Posterior vena cava (tissue), 2 donors: Measurements from ENCODE around the gene NFKB1. TPM values are rescaled to one million over a fixed set of nuclear protein-coding genes. Genes with fewer than 3 reads are reported as not detected.
"Not testable (repeated sequence)": the region's sequence is repeated elsewhere in the genome, so short reads cannot be mapped to it uniquely, and the experiment has no call there.

Experiments used
- DNase-seq: peaks from one replicate; pipeline ENCODE4 v3.0.0-alpha.2; 2020; ENCODE audit warnings: low spot score
- intact Hi-C, 2 donors: fragments of 100-400 bp; cut with DNase I; formaldehyde crosslinking; loops; one replicate each; pipeline versions ENCODE4 v1.14.1 to v1.14.2; 2022 to 2023
- total RNA-seq, 2 donors: library from RNA; stranded (reverse); fragmentation: NEBNext Ultra II Directional; extraction: Animal tissue kit (Norgen Biotek cat#: 25700); gene quantifications; one replicate each; pipeline ENCODE4 v1.2.1, GENCODE V29; 2021
- donor health status: DM: yes; HTN: yes; CAD: no.
- donor health status: DM: yes; HTN: yes; CAD: no.

The NFKB1 gene
- total RNA-seq, 2 donors from 2014 or later: 31.4 to 35.7 TPM

- DNase-seq: no peak
- intact Hi-C loops: no loop called here
Observed at GRCh38 chr4:102552781-102553180, 51.6 kb downstream of the NFKB1 start.

GRCh38 chr4:102553982-102554381 is 52.8 kb downstream of the NFKB1 start:
- intact Hi-C loops: no loop called here
- DNase-seq: no peak

GRCh38 chr4:102554482-102554881 is 53.3 kb downstream of the NFKB1 start:
- intact Hi-C loops: no loop called here
- DNase-seq: peak; percentile 83

GRCh38 chr4:102554992-102555391 is 53.8 kb downstream of the NFKB1 start:
- no peak for DNase-seq
- intact Hi-C loops: no loop called here

GRCh38 chr4:102557636-102558035 is 56.5 kb downstream of the NFKB1 start:
- intact Hi-C loops: no loop called here
- no peak for DNase-seq

- no peak for DNase-seq
- intact Hi-C loops: no loop called here
Observed at GRCh38 chr4:102560115-102560514, 59.0 kb downstream of the NFKB1 start.

- intact Hi-C loops: no loop called here
Observed at GRCh38 chr4:102560571-102561341, 59.6 kb downstream of the NFKB1 start.

GRCh38 chr4:102563000-102563399 is 61.8 kb downstream of the NFKB1 start:
- intact Hi-C loops: no loop called here
- DNase-seq: no peak

More at GRCh38 chr4:102560571-102561341, 59.6 kb downstream of the NFKB1 start:
- DNase-seq: no peak

GRCh38 chr4:102564399-102565059 is 63.4 kb downstream of the NFKB1 start:
- intact Hi-C loops: no loop called here
- DNase-seq: no peak

- no peak for DNase-seq
- intact Hi-C loops: no loop called here
Observed at GRCh38 chr4:102565696-102566095, 64.5 kb downstream of the NFKB1 start.

- intact Hi-C loops: no loop called here
- DNase-seq: no peak
Observed at GRCh38 chr4:102566426-102566825, 65.3 kb downstream of the NFKB1 start.

- intact Hi-C loops: no loop called here
- no peak for DNase-seq
Observed at GRCh38 chr4:102567427-102567826, 66.3 kb downstream of the NFKB1 start.

- intact Hi-C loops: no loop called here
- no peak for DNase-seq
Observed at GRCh38 chr4:102569200-102569599, 68.0 kb downstream of the NFKB1 start.

- intact Hi-C loops: loop anchor here in 1 of 2 donors (10.0 kb wide), 1 partner anchor 65 kb away; the partner anchor contains the start of gene NFKB1
- not testable (repeated sequence) for DNase-seq
Observed at GRCh38 chr4:102570211-102570610, 69.1 kb downstream of the NFKB1 start.

- no peak for DNase-seq
- intact Hi-C loops: loop anchor here in 1 of 2 donors (10.0 kb wide), 1 partner anchor 68 kb away; the partner anchor contains the start of gene NFKB1
Observed at GRCh38 chr4:102572452-102572851, 71.3 kb downstream of the NFKB1 start.

- DNase-seq: no peak
- intact Hi-C loops: loop anchor here in 1 of 2 donors (10.0 kb wide), 1 partner anchor 70 kb away; the partner anchor contains the start of gene NFKB1
Observed at GRCh38 chr4:102574317-102574716, 73.2 kb downstream of the NFKB1 start.

GRCh38 chr4:102575369-102576129 is 74.4 kb downstream of the NFKB1 start:
- intact Hi-C loops: loop anchor here in 1 of 2 donors (10.0 kb wide), 1 partner anchor 71 kb away; the partner anchor contains the start of gene NFKB1
- DNase-seq: no peak

- no peak for DNase-seq
- intact Hi-C loops: loop anchor here in 1 of 2 donors (10.0 kb wide), 1 partner anchor 73 kb away; the partner anchor contains the start of gene NFKB1
Observed at GRCh38 chr4:102578270-102578669, 77.1 kb downstream of the NFKB1 start.

- intact Hi-C loops: loop anchor here in 1 of 2 donors (10.0 kb wide), 1 partner anchor 74 kb away; the partner anchor contains the start of gene NFKB1
- no peak for DNase-seq
Observed at GRCh38 chr4:102578819-102579218, 77.7 kb downstream of the NFKB1 start.
